Mesenteric fat pad (tissue), 1 donor: Measurements from ENCODE around the gene CD300H. TPM values are rescaled to one million over a fixed set of nuclear protein-coding genes. Genes with fewer than 3 reads are reported as not detected.
"Not testable (repeated sequence)": the region's sequence is repeated elsewhere in the genome, so short reads cannot be mapped to it uniquely, and the experiment has no call there.

Experiments
- DNase-seq: peaks from one replicate; pipeline ENCODE4 v3.0.0-alpha.2; 2020; ENCODE audit warnings: low spot score
- total RNA-seq: library from RNA; stranded (reverse); fragmentation: NEBNext Ultra II Directional; extraction: Animal tissue kit (Norgen Biotek cat#: 25700); gene quantifications from one replicate; pipeline ENCODE4 v1.2.1, GENCODE V29; 2021
- donor health status: DM: yes; HTN: yes; CAD: no.

The CD300H gene
- total RNA-seq, 1 donor from 2014 or later = not detected

DNA sequence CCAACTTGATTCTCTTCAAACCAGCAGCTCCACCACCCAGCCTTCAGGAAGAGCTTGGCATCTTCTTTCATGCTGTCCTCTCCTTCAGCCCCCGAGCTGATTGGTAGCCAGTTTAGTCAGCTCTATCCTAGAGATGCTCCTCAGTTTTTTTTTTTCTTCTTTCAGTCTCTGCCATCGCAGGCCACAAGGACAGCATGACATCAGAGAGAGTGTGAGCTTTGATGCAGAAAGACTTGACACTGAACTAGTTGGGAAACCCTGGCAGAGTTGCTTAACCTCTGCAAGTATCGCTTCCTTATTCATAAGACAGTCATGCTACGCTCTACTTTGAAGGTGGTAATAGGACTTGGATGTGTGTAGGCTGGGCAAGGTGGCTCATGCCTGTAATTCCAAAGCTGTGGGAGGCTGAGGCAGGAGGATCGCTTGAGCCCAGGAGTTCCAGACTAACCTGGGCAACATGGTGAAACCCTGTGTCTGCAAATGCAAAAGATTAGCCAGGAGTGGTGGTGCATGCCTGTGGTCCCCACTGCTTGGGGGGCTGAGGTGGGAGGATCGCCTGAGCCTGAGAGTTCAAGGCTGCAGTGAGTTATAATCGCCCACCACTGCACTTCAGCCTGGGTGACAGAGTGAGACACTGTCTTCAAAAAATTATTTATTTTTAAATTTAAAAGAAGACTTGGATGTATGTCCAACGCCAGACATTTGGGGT lies 38.7 kb downstream of the CD300H start:
- peak; percentile 65 for DNase-seq

DNA sequence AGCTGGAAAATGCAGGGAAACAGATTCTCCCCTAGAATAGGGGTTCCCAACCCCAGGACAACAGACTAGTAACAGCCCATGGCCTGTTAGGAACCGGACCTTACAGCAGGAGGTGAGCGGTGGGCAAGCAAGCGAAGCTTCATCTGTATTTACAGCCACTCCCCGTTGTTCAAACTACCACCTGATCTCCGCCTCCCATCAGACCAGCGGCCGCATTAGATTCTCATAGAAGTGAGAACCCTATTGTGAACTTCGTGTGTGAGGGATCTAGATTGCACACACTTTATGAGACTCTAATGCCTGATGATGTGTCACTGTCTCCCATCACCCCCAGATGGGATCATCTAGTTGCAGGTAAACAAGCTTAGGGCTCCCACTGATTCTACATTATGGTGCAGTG lies 39.6 kb downstream of the CD300H start:
- no peak for DNase-seq

DNA sequence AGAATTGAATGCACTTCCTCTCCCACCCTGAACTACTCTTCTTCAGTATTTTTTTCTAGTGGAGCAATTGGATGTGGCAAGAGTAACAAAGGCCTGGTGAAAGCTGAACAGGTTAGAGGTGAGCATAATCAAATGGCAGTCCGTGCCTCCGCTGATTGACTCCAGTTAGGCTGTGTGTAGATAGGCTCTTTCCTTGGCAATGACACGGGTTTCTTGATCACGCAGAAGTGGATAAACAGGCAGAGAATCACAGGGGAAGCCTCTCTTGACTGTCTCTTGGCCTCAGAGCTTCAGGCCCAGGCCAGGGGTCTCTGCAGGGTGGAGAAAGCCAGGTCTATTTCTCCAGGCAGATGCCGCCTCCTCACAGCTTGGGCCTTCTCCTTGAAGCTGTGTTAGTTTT lies 40.2 kb downstream of the CD300H start:
- peak; percentile 24 for DNase-seq

DNA sequence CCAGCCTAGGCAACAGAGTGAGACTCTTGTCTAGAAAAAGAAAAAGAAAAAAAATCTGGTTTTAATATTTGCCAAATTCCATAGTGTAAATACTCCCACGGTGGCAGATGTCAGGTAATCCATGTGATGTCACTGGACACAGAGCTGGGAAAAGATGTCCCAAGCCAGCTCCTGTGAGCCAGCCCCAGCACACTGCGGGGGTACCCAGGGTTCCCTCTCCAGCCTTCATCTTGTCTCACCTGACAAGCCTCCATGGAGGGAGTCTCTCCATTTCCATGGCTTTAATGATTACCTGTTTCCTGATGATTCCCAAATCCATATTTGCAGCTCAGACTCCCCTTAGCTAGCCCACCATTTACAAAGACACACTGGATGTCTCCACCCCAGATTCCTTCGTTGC lies 40.6 kb downstream of the CD300H start:
- peak; percentile 53 for DNase-seq

DNA sequence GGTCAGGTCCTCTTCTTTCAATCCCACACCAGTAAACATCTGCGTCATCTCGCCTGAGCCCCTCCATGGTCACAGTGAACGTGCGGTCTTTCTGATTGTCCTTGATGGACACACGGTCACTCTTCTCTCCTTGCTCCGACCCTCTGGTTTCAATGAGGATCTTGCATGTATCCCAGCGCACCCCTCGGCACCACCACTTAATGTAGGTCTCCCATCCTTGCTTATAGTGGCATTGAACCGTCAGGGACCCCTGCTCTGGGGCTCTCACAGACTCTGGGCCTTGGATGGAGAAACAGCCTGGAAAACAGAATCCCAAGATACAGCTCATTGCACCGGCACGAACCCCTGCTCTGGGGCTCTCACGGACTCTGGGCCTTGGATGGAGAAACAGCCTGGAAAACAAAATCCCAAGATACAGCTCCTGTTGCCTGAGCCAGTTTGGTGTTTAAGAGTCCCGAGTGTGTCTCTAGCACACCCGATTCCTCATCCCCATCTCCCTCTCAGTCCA lies 41.5 kb downstream of the CD300H start:
- peak; percentile 60 for DNase-seq

DNA sequence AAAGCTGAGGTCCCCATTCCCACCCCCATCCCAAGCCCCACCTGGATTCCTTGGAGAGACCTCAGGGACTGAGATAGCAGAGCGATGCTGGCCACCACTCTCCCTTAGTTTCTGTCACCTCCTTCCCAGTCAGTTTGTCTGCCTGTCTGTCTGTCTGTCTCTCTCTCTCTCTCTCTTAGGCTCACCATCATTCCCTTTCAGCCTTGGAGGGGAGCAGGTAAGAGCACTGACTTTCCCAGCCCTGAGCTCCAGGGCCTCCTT lies 41.9 kb downstream of the CD300H start:
- peak; percentile 45 for DNase-seq

GRCh38 chr17:74524653-74525464 lies 42.5 kb downstream of the CD300H start:
- peak; percentile 53 for DNase-seq

DNA sequence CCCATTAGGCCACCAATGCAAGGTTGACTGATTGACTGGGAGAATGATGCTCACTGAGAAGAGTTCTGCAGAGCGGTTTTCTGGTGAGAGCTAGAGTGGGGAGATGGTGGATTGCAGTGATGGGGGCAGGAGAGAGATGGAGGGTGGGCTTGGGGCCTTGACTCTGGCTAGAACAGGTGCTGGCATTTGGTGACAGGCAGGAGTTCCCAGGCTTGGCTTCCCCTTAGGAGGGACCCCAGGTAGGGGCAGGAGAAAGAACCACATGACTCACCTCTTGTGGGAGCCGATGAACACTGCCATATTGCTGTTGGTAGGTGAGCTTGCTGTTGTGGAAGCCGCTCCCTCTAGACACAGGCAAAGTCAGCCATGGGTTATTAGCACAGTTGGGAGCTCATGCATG lies 44.0 kb downstream of the CD300H start:
- DNase-seq = peak; percentile 51

GRCh38 chr17:74522381-74523105 lies 44.8 kb downstream of the CD300H start:
- DNase-seq = peak; percentile 88

DNA sequence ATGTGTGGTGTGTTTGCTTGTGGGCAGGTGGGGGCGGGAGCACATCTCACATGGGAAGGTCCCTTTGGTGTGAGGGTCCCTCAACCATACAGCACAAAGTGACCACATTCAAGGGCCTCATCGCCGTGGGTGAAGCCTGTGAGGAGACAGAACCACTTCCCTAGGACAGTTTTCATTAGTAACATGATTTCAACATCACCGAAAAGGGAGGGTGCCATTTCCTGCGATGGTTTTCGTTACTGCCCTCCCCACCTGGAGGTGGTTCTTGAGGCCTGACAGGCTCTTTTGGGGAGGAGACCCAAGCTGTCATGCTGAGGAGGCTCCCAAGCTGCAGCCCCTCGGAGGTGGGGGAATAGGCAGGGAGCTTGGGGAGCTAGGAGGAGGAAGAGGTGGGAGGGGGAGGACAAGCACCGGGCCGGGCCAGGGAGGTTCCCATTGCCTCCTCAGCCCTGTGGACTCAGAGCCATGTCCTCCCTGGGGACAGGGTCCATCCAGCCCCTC lies 45.6 kb downstream of the CD300H start:
- DNase-seq = peak; percentile 87

- peak; percentile 77 for DNase-seq
Measured at GRCh38 chr17:74520790-74521480, 46.4 kb downstream of the CD300H start.

GRCh38 chr17:74520016-74520434 lies 47.3 kb downstream of the CD300H start:
- no peak for DNase-seq

- not testable (repeated sequence) for DNase-seq
Measured at GRCh38 chr17:74518413-74518981, 48.8 kb downstream of the CD300H start.

GRCh38 chr17:74516561-74517328 lies 50.6 kb downstream of the CD300H start:
- peak; percentile 43 for DNase-seq

DNA sequence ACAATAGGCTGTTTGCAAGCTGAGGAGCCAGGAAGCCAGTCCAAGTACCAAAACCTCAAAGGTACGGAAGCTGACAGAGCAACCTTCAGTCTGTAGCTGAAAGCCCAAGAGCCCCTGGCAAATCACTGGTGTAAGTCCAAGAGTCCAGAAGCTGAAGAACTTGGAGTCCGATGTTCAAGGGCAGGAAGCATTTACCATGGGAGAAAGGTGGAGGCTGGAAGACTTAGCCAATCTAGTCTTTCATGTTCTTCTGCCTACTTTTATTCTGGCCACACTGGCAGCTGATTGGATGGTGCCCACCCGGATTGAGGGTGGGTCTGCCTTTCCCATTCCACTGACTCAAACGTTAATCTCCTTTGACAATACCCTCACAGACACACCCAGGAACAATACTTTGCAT lies 51.4 kb downstream of the CD300H start:
- peak; percentile 35 for DNase-seq

- peak; percentile 59 for DNase-seq
Measured at GRCh38 chr17:74514632-74515334, 52.5 kb downstream of the CD300H start.

DNA sequence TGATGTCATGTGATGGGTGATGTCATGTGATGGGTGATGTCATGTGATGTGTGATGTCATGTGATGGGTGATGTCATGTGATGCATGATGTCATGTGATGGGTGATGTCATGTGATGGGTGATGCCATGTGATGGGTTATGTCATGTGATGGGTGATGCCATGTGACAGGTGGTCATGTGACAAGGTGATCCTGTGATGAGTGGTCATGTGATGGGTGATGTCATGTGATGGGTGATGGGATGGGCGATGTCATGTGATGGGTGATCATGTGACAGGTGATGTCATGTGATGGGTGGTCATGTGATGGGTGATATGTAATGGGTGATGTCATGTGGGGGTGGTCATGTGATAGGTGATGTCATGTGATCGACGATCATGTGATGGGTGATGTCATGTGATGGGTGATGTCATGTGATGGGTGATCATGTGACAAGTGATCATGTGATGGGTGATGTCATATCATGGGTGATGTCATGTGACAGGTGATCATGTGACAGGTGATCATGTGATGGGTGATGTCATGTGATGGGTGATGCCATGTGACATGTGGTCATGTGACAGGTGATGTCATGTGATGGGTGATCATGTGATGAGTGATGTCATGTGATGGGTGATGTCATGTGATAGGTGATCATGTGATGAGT lies 53.2 kb downstream of the CD300H start:
- no peak for DNase-seq

DNA sequence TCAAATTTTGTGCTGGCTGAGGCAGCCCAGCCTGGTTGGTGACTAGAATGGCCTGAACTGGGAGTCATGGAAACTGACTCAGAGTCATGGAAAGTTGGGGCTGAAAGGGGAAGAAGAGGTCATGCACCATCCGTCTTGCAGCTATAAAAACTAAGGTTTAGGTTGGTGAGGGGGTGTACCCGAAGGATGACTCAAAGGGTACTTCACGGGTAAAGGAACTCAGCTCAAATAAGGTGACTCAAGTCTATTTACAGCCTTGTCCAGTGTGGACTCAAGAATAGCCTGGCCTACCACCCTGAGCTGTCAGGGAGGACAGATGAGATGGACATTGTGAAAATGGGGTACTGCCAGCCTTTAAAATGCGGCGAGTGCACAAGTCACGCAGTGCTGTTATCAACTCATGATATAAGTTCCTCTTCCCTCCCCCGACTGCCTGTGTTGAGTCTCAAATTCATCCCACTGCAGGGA lies 54.7 kb downstream of the CD300H start:
- peak; percentile 51 for DNase-seq

DNA sequence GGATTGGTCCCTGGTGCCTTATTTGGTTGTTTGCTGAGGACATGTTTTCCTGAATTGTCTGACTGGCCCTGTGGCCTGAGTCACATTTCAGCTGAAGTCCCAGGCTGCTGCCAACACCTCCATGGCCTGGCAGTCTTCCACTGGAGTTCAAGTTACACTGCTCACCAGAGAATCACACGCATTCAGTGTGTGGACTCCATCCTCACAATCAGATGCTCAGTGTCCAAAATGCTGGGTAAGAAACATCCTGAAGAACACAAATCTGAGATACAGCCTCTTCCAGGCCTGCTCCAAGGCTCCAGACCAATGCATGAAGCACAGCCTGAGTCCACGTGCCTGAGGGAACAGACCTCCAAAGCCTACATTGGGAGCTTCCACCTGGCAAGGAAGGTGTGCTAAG lies 55.3 kb downstream of the CD300H start:
- peak; percentile 12 for DNase-seq
